DLD1 (cell line): ENCODE data around the gene CLASP1.
"Not testable (repeated sequence)": the region's sequence is repeated elsewhere in the genome, so short reads cannot be mapped to it uniquely, and the experiment has no call there.

ENCODE experiments used
- in situ Hi-C: cut with HindIII; loops from 2 replicates; pipeline ENCODE4 v1.10.0; 2017; ENCODE audit warnings: low sequenced_read_pairs

CLASP1 gene

GRCh38 chr2:121333834-121334558 lies 315.3 kb downstream of the CLASP1 start:
- in situ Hi-C loops, result no loop called here

DNA sequence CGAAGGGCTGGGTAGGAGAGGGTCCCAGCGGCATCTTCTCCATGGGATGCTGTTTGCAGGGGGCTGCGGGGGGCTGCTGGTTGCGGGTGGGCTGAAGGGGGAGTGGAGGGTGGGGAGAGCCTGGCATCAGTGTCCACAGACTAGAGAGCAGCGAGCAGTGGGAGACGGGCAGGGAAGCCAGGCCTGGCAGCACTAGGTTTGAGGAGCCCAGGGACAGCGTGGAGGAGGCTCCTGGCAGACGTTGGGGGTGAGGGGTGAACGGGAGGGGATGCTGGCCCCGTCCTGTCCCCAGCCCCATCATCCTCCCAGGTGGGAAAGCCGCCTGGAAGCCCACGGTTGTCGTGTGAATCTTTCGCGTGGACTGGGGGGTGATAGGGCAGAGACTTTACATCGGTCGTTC lies 316.0 kb downstream of the CLASP1 start:
- in situ Hi-C loops, result no loop called here

GRCh38 chr2:121331324-121331723 lies 317.9 kb downstream of the CLASP1 start:
- in situ Hi-C loops, result not testable (repeated sequence)

- in situ Hi-C loops, result no loop called here
Observed at GRCh38 chr2:121330921-121331320, 318.3 kb downstream of the CLASP1 start.

DNA sequence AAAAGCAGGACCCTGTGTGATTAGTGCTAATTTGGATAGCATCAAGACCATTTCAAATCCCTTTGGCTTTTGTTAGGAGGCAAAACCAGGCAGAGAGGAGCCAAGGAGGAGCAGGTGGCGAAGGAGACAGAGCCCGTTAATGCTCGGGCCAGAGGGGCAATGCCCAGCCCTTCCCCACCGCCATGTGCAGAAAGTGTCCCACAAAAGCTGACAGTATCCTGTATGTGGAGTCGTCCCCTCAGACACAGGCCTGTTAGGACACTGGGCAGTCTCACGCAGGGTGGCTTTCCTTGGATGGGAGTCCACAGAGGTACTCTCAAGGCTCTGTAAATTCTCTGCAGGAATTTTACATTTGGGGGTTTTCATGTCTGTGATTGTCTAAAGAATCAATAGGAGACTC lies 319.5 kb downstream of the CLASP1 start:
- in situ Hi-C loops, result no loop called here

GRCh38 chr2:121326628-121327027 lies 322.6 kb downstream of the CLASP1 start:
- in situ Hi-C loops, result no loop called here

- in situ Hi-C loops, result no loop called here
Observed at GRCh38 chr2:121324601-121325000, 324.7 kb downstream of the CLASP1 start.

DNA sequence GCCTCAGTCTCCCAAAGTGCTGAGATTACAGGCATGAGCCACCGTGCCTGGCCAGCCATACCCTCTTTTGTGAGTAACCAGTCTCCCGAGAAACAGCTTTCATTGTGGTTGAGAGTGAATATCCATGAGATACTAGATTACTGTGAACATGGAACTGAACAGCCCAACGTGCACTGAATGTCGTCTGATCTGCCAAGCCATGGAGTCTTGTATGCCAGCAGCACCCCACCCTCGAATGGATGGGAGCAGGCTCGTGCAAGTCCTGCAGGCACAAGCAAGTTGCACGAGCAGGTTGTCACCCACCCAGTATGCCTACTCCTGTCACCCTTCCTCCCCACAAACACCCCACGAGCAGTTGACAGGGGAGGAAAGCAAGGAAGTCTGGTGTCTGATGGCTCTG lies 327.8 kb downstream of the CLASP1 start:
- in situ Hi-C loops, result no loop called here

GRCh38 chr2:121319941-121320340 lies 329.3 kb downstream of the CLASP1 start:
- in situ Hi-C loops, result no loop called here

DNA sequence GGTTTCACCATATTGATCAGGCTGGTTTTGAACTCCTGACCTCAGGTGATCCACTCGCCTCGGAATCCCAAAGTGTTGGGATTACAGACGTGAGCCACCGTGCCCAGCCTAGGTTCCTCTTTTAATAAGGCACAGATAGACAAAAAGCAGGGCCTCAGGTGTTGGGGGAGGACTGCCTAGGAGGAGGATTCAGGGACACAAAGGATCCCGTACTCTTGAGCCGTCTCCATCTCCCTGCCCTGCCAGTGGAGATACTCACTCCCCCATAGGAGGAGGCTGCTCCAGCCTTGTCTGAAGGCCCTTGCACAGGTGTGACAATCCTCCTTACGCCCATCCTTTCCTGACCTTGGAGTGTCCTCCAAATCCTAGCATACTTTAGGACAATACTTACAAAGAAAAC lies 332.3 kb downstream of the CLASP1 start:
- in situ Hi-C loops, result no loop called here

- in situ Hi-C loops, result not testable (repeated sequence)
Observed at GRCh38 chr2:121313701-121314100, 335.6 kb downstream of the CLASP1 start.

- in situ Hi-C loops, result no loop called here
Observed at GRCh38 chr2:121309801-121310200, 339.5 kb downstream of the CLASP1 start.

DNA sequence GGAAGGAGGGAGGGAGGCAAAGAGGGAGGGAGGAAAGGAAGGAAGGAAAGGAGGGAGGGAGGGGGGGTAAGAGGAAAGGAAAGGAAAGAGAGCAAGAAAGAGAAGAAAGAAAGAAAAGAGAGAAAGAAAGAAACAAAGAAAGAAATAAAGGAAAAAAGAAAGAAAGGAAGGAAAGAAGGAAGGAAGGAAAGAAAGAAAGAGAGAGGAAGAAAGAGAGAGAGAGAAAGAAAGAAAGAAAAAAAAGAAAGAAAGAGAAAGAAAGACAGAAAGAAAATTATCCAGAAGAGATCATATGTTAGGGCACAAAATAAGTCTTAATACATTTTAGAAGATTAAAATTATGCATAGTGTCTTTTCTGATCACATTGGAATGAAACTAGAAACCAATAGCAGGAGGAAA lies 339.9 kb downstream of the CLASP1 start:
- in situ Hi-C loops, result no loop called here

DNA sequence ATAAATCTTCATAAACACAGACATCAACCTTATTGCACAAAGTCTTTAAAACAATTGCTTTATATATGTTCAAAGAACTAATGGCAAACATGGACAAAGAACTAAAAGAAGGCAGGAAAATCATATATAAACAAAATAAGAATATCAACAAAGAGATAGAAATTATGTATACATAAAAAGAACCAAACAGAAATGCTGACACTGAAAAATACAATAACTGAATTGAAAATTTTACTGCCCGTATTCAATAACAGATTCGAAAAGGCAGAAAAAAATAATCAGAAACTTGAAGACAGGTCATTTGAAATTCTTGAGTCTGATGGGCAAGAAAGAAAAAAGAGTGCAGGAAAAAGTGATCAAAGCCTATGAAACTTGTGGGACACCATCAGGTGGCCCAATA lies 342.2 kb downstream of the CLASP1 start:
- in situ Hi-C loops, result no loop called here

DNA sequence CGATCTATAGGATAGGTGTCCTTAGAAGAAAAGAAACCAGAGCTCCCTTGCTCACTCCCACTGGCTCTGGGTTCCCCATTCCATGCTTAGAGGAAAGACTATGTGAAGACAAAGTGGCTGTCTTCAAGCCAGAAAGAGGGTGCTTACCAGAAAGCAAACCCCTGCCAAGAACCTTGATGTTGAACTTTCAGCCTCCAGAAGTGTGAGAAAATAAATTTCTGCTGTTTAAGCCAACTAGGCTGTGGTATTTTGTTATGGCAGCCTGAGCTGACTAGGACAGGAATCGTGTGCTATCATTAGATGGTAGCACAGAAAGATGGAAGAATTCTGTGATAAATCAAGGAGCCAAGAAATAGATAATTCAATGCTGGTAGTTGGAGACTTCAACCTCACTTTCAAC lies 344.3 kb downstream of the CLASP1 start:
- in situ Hi-C loops, result no loop called here

DNA sequence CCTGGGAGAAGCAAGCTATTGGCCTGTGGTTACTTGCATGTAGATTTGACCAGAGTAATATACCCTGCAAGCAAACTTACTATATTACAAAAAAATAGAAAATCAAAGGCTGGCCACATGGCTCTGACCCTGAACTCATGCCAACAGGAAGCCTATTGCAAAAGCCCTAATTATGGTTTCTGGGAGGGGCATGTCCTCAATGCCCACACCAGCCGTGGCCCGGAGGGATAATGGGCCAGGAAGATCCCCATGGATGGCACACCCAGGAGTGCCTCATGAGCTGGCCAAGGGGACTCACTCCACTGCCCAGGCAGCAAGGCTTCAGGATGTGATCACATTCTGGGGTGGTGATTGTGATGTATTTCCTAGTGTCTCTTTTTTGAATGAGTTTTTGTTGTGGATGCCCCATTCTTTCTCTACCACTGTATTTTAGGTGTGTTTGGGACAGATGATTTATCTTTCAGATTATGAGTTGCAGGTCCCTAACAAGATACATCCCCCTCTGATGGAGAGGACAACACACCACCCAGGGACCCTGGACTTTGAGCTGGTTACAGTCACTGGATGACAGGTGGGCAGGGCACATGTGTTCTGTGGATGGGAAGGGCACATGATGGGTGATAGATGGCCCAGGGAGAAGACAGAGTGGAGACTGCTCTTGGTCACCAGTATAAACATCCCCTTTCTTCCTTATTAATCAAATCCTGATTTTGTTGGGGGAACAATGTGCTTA lies 345.6 kb downstream of the CLASP1 start:
- in situ Hi-C loops, result no loop called here

GRCh38 chr2:121301190-121301589 lies 348.1 kb downstream of the CLASP1 start:
- in situ Hi-C loops, result not testable (repeated sequence)

- in situ Hi-C loops, result no loop called here
Observed at GRCh38 chr2:121298476-121298875, 350.8 kb downstream of the CLASP1 start.

GRCh38 chr2:121297866-121298265 lies 351.4 kb downstream of the CLASP1 start:
- in situ Hi-C loops, result not testable (repeated sequence)

GRCh38 chr2:121297217-121297830 lies 351.9 kb downstream of the CLASP1 start:
- in situ Hi-C loops, result no loop called here

GRCh38 chr2:121295911-121296650 lies 353.2 kb downstream of the CLASP1 start:
- in situ Hi-C loops, result no loop called here
